ENCODE measurements around the gene MT1B.

The MT1B gene

DNA sequence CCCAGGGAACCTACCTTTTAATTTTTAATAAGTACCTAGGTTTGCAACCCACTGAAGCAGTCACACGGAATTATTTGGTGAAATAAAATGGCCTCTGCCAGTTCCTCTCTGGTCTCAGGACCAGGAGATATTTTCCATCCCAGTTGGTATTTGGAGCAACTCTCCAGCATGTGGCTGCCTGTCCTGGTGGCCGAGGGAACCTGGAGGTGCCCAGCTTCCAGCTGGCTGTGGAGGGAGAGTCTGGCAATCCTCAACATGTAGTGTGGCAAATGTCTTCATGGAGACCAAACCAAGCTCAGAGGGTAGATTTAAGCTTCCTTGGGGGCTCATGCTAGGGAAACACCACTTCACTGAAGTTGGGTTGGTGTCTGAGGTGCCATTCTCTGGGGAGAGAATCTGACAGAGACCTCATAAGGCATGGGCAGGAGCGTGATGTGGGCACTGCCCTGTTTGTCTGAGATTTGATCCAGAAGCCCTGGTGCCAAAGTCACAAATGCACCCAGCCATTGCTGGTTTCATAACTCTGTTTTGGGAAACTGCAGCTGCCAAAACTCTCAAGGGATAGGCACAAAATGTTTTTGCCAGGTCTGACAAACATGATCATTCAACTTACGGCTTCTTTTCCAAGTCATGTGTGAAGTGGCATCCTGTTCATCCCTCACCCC, 33.4 kb downstream of the MT1B start:
- no peak for DNase-seq (ENCODE audit: low read depth, low spot score)

DNA sequence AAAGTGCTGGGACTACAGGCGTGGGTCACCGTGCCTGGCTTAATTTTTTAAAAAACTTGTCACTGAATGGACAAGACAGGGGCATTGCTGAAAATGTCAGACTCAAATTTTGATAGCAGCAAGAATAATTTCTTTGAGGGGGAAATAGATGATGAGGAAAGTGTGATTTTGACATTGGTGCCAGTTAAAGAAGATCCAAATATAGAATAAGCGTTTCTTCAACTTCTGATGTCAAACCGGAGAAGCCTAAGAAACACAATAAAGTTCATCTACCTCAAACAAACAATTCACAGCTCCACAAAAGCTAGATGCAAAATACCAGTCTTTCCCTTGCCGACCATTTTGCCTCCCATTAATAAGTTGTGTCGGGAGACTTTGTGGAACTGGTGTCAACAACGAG, 35.1 kb downstream of the MT1B start:
- no peak for DNase-seq (ENCODE audit: low read depth, low spot score)

DNA sequence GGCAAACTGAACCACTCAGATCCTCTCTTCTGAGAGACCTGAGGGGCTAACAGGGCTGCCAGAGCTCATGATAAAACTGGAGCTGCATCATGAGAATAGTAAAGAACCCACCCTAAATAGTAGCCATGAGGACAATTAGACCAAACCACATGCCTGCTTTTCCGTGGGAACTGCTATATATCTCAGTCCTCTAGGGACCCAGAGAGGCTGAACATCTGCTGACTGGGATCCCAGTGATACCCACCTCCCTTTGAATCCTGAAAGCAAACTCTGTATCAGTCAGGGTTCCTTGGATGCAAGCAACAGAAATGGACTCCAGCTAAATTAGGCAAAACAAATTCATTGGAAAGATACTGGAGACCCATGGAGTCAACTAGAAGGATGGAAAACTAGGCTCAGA, 37.1 kb downstream of the MT1B start:
- DNase-seq (ENCODE audit: low read depth, low spot score): no peak

DNA sequence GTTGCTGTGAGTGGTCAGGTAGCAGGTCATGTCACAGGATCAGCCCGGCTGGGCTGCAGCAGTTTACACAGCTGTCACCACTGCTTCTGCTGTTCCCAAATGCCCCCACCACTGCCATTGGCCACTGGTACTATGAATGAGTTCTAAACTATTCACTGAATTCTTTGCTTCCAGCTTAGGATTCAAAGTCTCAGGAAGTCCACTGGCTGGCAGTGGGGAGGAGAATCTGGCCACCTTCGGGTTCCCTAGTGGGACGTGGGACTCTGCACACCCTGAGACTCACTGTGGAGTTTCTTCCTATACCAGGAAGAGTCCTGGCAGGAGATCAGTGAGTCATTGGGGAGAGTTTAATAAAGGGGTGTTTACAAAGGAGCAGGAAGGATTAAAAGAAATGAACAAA, 37.5 kb downstream of the MT1B start:
- no peak for DNase-seq (ENCODE audit: low read depth, low spot score)

GRCh38 chr16:56690420-56691122, 38.9 kb downstream of the MT1B start:
- DNase-seq (ENCODE audit: low read depth, low spot score): no peak

GRCh38 chr16:56691885-56692284, 40.2 kb downstream of the MT1B start:
- no peak for DNase-seq (ENCODE audit: low read depth, low spot score)

GRCh38 chr16:56695246-56695645, 43.6 kb downstream of the MT1B start:
- no peak for DNase-seq (ENCODE audit: low read depth, low spot score)

DNA sequence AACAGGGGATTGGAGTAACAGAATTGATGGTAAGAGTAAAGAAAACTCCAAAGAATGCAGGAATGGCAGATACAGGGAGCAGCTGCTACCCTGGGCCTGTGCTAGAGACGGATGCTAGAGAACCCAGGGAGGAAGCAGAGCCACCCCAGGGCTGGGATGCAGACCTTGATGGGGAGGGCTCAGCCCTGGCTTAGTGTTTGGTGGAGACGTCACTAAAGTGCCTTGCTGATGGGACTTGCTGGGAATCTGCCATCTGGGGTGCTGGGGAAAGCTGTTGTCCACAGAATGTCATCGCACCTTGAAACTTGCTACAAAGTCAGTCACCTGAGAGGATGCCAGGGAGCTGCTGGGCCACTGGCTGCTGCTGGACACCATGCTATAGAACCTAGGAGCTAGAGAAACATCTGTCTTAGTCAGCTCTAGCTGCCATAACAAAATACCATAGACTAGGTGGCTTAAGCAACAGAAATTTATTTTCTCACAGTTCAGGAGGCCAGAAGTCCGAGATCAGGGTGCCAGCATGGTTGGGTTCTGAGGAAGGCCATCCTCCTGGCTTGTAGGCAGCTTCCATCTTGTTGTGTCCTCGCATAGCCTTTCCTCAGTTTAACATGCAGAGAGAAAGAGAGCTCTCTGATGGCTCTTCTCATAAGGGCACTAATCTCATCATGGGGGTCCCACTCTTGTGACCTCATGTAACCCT, 45.9 kb downstream of the MT1B start:
- no peak for DNase-seq (ENCODE audit: low read depth, low spot score)

DNA sequence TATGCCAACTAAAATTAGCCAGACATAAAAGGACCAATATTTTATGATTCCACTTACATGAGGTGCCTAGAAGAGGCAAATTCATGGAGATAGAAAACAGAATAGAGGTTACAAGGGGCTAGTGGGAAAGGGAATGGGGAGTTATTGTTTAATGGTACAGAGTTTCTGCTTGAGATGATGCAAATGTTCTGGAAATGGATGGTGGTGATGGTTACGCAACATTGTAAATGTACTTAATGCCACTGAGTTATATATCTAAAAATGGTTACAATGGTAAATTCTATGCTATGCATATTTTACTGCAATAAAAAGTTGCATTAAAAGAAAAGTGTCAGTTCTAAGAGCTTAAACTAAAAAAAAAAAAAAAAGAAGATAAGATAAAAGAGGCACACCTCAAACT, 48.5 kb downstream of the MT1B start:
- no peak for DNase-seq (ENCODE audit: low read depth, low spot score)

DNA sequence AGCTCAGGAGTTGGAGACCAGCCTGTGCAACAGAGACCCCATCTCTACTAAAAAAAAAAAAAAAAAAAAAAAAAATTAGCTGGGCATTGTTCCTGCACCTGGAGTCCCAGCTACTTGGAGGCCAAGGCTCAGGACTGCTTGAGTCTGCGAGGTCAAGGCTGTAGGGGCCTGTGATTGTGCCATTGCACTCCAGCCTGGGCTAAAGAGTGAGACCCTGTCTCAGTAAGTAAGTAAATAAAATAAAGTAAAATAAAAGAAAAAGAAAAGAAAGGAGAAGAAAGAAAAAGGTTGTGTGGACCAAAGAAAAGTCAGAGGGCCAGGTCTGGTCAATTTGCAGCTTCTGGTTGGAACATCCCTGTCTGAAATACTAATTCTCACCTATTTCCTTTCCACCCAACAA, 48.9 kb downstream of the MT1B start:
- DNase-seq (ENCODE audit: low read depth, low spot score): no peak

DNA sequence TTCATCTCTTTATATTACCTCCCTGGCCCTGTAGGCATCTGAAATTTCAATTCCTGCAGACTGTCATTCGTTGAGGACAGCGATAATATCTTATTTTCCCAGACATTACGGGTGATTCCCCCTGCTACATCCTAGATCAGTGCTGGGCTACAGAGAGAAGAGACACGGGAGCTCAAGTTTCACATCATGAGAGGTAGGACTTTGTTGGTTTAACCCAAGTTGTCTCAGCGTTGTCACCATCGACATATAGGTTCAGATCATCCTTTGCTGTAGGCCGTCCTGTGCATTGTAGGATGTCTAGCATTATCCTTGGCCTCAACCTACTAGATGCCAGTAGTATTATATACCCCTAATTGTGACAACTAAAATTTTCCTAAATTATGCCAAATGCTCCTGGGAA, 49.8 kb downstream of the MT1B start:
- DNase-seq (ENCODE audit: low read depth, low spot score): no peak
